SK-N-MC (cell line): ENCODE results near the gene ANK3.

Experiments
- EZH2 ChIP-seq: fragments of 200-600 bp; sonication (generic); IDR thresholded peaks from one replicate; pipeline ENCODE4 v1.6.1; 2017; ENCODE audit warnings: antibody characterized with exemption
- POLR2AphosphoS5 ChIP-seq: IDR thresholded peaks from 2 replicates; pipeline ENCODE4 v1.6.1; 2012; ENCODE audit warnings: mild to moderate bottlenecking, low read depth, low read length, borderline replicate concordance

- TF ChIP-seq EZH2 = no peak
- no peak for TF ChIP-seq POLR2AphosphoS5
Measured at GRCh38 chr10:60424971-60425370, 35.3 kb upstream of the ANK3 start.
